Adrenal gland (tissue), 5 donors: ENCODE results near the gene GAGE1.
"Not testable (repeated sequence)": the region's sequence is repeated elsewhere in the genome, so short reads cannot be mapped to it uniquely, and the experiment has no call there.

Source experiments
- POLR2A ChIP-seq, 2 donors: fragments of 450-650 bp; IDR thresholded peaks; one replicate each; pipeline ENCODE4 v1.6.1; 2017; ENCODE audit warnings: antibody characterized with exemption in 2 of 2, mild to moderate bottlenecking in 2 of 2, moderate library complexity in 1 of 2
- TF ChIP-seq, protein P1 (sequence below), 6 experiments: fragments of 450-650 bp in 4 of 6; fragments of 200-600 bp in 2 of 6; sonication (generic) in 1 of 6; IDR thresholded peaks; 1 replicate in 5 of 6; 2 replicates in 1 of 6; pipeline versions ENCODE4 v1.5.1 to v1.8.0; 2016 to 2021; ENCODE audit warnings: antibody characterized with exemption in 6 of 6, mild to moderate bottlenecking in 2 of 6, moderate library complexity in 1 of 6
- donor health status: DM: no; HTN: no; CAD: no.

DNA sequence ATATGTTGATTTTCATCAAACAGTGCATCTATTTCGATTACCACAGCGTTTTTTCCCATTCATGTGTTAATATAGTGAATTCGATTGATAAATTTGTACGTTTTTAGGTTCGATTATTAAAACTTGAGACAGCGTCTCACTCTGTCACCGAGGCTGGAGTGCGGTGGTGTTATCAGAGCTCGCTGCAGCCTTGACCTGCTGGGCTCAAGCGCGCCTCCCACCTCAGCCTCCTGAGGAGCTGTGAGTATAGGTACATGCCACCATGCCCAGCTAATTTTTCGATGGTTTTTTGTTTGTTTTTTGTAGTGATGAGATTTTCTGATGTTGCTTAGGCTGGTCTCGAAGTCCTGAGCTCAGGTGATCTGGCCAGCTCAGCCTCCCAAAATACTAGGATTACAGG, 29.7 kb upstream of the GAGE1 start:
- TF ChIP-seq, protein P1, sequence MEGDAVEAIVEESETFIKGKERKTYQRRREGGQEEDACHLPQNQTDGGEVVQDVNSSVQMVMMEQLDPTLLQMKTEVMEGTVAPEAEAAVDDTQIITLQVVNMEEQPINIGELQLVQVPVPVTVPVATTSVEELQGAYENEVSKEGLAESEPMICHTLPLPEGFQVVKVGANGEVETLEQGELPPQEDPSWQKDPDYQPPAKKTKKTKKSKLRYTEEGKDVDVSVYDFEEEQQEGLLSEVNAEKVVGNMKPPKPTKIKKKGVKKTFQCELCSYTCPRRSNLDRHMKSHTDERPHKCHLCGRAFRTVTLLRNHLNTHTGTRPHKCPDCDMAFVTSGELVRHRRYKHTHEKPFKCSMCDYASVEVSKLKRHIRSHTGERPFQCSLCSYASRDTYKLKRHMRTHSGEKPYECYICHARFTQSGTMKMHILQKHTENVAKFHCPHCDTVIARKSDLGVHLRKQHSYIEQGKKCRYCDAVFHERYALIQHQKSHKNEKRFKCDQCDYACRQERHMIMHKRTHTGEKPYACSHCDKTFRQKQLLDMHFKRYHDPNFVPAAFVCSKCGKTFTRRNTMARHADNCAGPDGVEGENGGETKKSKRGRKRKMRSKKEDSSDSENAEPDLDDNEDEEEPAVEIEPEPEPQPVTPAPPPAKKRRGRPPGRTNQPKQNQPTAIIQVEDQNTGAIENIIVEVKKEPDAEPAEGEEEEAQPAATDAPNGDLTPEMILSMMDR (IDR thresholded peaks at IDR 0.05): not testable (repeated sequence)
- not testable (repeated sequence) for TF ChIP-seq POLR2A (IDR thresholded peaks at IDR 0.05)
